CD4-positive, CD25-positive, alpha-beta regulatory T cell (primary cell): Measurements from ENCODE around the gene CZIB. TPM values are rescaled to one million over a fixed set of nuclear protein-coding genes. Genes with fewer than 3 reads are reported as not detected.

Experiments
- ATAC-seq, 2 donors: fragments of 150-1000 bp; cut with Tn5 transposase; one replicate each; pipeline ENCODE4 v1.10.0; 2021; ENCODE audit warnings: low read depth in 2 of 2, moderate number of reproducible peaks in 2 of 2, moderate library complexity in 1 of 2
- DNase-seq, 3 donors: peaks; one replicate each; pipeline versions ENCODE4 v3.0.0 to v3.0.0-alpha.2; 2012 to 2022; ENCODE audit warnings: mixed read lengths in 1 of 3
- H3K27ac ChIP-seq: one replicate; pipeline ENCODE4 v1.7.0; 2013; ENCODE audit warnings: mild to moderate bottlenecking, low read length; ENCODE audit not compliant: insufficient read depth, poor library complexity, severe bottlenecking
- H3K27me3 ChIP-seq: one replicate; pipeline ENCODE4 v1.7.0; 2013; ENCODE audit warnings: low read length; ENCODE audit not compliant: control insufficient read depth, insufficient read depth
- H3K36me3 ChIP-seq: one replicate; pipeline ENCODE4 v1.7.0; 2013; ENCODE audit warnings: mild to moderate bottlenecking, low read length, moderate library complexity; ENCODE audit not compliant: control insufficient read depth, insufficient read depth
- H3K4me1 ChIP-seq: 2 replicates; pipeline ENCODE4 v1.7.0; 2013; ENCODE audit warnings: mild to moderate bottlenecking, low read length; ENCODE audit not compliant: insufficient read depth, control insufficient read depth, poor library complexity, severe bottlenecking
- H3K4me3 ChIP-seq: one replicate; pipeline ENCODE4 v1.7.0; 2013; ENCODE audit warnings: low read depth, mild to moderate bottlenecking, low read length, moderate library complexity
- H3K9me3 ChIP-seq, 2 experiments: 1 replicate in 1 of 2; 2 replicates in 1 of 2; pipeline ENCODE4 v1.7.0; 2013; ENCODE audit warnings: low read length in 2 of 2, mild to moderate bottlenecking in 1 of 2, moderate library complexity in 1 of 2; ENCODE audit not compliant: control insufficient read depth in 2 of 2
- H3K27ac Mint-ChIP-seq, 3 donors: one replicate each; pipeline ENCODE4 v1.8.0; 2020 to 2022; ENCODE audit warnings: mild to moderate bottlenecking in 3 of 3, mixed read lengths in 3 of 3, moderate library complexity in 2 of 3
- H3K27me3 Mint-ChIP-seq: one replicate; pipeline ENCODE4 v1.8.0; 2022; ENCODE audit warnings: mild to moderate bottlenecking, mixed read lengths
- H3K36me3 Mint-ChIP-seq: one replicate; pipeline ENCODE4 v1.8.0; 2020; ENCODE audit warnings: mixed read lengths
- H3K4me1 Mint-ChIP-seq, 4 donors: one replicate each; pipeline ENCODE4 v1.8.0; 2020 to 2022; ENCODE audit warnings: mixed read lengths in 4 of 4, mild to moderate bottlenecking in 1 of 4
- H3K4me3 Mint-ChIP-seq, 4 donors: one replicate each; pipeline ENCODE4 v1.8.0; 2020 to 2022; ENCODE audit warnings: mild to moderate bottlenecking in 4 of 4, mixed read lengths in 4 of 4, moderate library complexity in 3 of 4
- H3K9me3 Mint-ChIP-seq, 7 donors: one replicate each; pipeline ENCODE4 v1.8.0; 2020 to 2022; ENCODE audit warnings: mixed read lengths in 7 of 7, mild to moderate bottlenecking in 3 of 7, moderate library complexity in 2 of 7
- polyA plus RNA-seq, 4 donors: library from polyadenylated mRNA; unstranded; fragments of 300-500 nt; fragmentation: Illumina TruSeq; gene quantifications; one replicate each; pipeline ENCODE4 v1.2.3, GENCODE V29; 2021
- total RNA-seq: library from RNA; stranded (reverse); gene quantifications from one replicate; pipeline ENCODE4 v1.2.3, GENCODE V29; 2022

CZIB gene
- total and polyA plus RNA-seq, 5 donors from 2014 or later, result 33.5 to 68.2 (median 59.7) TPM

- no peaks in the 10 kb centered on the region for H3K9me3 ChIP-seq
- Mint-ChIP-seq H3K36me3 (peaks cover 22% of the 10 kb centered on the region), H3K4me1 (no peaks in the 10 kb centered on the region), H3K9me3 (no peaks in the 10 kb centered on the region), H3K27ac (no peak overlapping the region), H3K4me3 (no peak overlapping the region), H3K27me3 (no peaks in the 10 kb centered on the region)
- H3K27me3 ChIP-seq, result no peaks in the 10 kb centered on the region
- no peak overlapping the region for H3K27ac ChIP-seq
- peaks cover 19% of the 10 kb centered on the region for H3K36me3 ChIP-seq
- H3K4me3 ChIP-seq, result no peak overlapping the region
- DNase-seq, result no peak
- H3K4me1 ChIP-seq, result no peaks in the 10 kb centered on the region
- ATAC-seq, result no peak
These were observed 29.9 kb upstream of the CZIB start for GRCh38 chr1:53250325-53250724.

GRCh38 chr1:53249706-53250105 lies 29.3 kb upstream of the CZIB start:
- H3K4me1 Mint-ChIP-seq, result no peaks in the 10 kb centered on the region
- peaks cover 13% of the 10 kb centered on the region for H3K36me3 ChIP-seq
- no peaks in the 10 kb centered on the region for H3K27me3 Mint-ChIP-seq
- no peaks in the 10 kb centered on the region for H3K4me1 ChIP-seq
- peaks cover 22% of the 10 kb centered on the region for H3K36me3 Mint-ChIP-seq
- H3K9me3 Mint-ChIP-seq, result no peaks in the 10 kb centered on the region
- no peaks in the 10 kb centered on the region for H3K9me3 ChIP-seq
- H3K4me3 ChIP-seq, result no peak overlapping the region
- H3K27ac ChIP-seq, result no peak overlapping the region
- no peak overlapping the region for H3K4me3 Mint-ChIP-seq
- H3K27ac Mint-ChIP-seq, result no peak overlapping the region
- DNase-seq (no peak), ATAC-seq (no peak)
- no peaks in the 10 kb centered on the region for H3K27me3 ChIP-seq

- H3K9me3 ChIP-seq, result no peaks in the 10 kb centered on the region
- Mint-ChIP-seq H3K27me3 (no peaks in the 10 kb centered on the region), H3K4me1 (no peaks in the 10 kb centered on the region), H3K4me3 (no peak overlapping the region), H3K27ac (no peak overlapping the region), H3K36me3 (peaks cover 22% of the 10 kb centered on the region), H3K9me3 (no peaks in the 10 kb centered on the region)
- H3K27ac ChIP-seq, result no peak overlapping the region
- no peak overlapping the region for H3K4me3 ChIP-seq
- no peaks in the 10 kb centered on the region for H3K4me1 ChIP-seq
- peaks cover 9% of the 10 kb centered on the region for H3K36me3 ChIP-seq
- ATAC-seq (no peak), DNase-seq (no peak)
- H3K27me3 ChIP-seq, result no peaks in the 10 kb centered on the region
These were observed 26.1 kb upstream of the CZIB start for GRCh38 chr1:53246261-53247134.

GRCh38 chr1:53244141-53244540 lies 23.7 kb upstream of the CZIB start:
- H3K4me1 ChIP-seq, result peaks cover under 1% of the 10 kb centered on the region
- no peak overlapping the region for H3K4me3 ChIP-seq
- Mint-ChIP-seq H3K4me3 (no peak overlapping the region), H3K36me3 (peaks cover 7% of the 10 kb centered on the region), H3K4me1 (peaks cover 0 to 2% (median under 1%) of the 10 kb centered on the region in 4 donors), H3K27ac (no peak overlapping the region), H3K27me3 (no peaks in the 10 kb centered on the region), H3K9me3 (no peaks in the 10 kb centered on the region)
- H3K9me3 ChIP-seq, result no peaks in the 10 kb centered on the region
- H3K27ac ChIP-seq, result no peak overlapping the region
- no peak for DNase-seq
- H3K36me3 ChIP-seq, result peaks cover 5% of the 10 kb centered on the region
- ATAC-seq, result no peak
- no peaks in the 10 kb centered on the region for H3K27me3 ChIP-seq

DNA sequence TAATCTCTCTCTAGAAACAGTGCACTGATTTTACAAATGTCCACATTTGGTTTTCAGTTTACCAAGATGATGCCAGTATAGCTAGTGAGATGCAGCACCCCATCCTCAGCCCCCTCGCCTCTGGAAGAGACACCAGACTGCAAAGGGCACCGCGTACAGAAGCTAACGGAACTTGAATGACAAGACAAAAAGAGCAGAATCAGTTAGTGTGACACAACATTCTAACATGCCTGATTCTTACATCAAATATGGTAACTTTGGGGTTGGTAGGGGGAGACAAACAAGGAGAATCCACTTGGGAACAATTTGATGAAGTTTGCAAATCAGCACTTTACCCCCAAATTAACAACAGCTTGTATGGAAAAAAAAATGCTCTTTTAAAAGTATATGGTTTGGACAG lies 21.9 kb upstream of the CZIB start:
- DNase-seq (no peak), ATAC-seq (no peak)
- Mint-ChIP-seq H3K27me3 (no peaks in the 10 kb centered on the region), H3K36me3 (peaks cover 5% of the 10 kb centered on the region), H3K27ac (no peak overlapping the region), H3K4me1 (peaks cover 7 to 17% (median 13%) of the 10 kb centered on the region in 4 donors), H3K9me3 (no peaks in the 10 kb centered on the region), H3K4me3 (no peak overlapping the region)
- Histone ChIP-seq H3K27ac (no peak overlapping the region), H3K9me3 (no peaks in the 10 kb centered on the region), H3K4me1 (peaks cover 14% of the 10 kb centered on the region), H3K27me3 (no peaks in the 10 kb centered on the region), H3K36me3 (peaks cover 5% of the 10 kb centered on the region), H3K4me3 (no peak overlapping the region)

DNA sequence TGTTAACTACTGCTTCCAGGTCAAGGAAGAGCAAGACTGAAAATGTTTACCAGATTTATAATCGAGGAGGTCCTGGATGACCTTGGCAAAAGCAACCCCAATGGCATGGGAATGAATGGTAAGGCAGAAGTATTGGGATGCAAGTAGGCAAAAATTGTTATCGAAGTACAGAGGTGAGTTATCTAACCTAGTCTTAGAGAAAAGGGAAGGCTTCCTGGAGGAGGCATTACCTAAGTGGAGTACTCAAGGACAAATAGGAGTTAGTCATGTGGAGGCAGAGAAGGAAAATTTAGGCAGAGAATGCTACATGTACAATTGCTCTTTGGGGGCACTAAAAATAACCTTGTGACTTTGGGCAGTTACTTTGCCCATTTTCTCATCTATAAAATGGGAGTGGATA lies 21.4 kb upstream of the CZIB start:
- ATAC-seq, result no peak
- H3K9me3 Mint-ChIP-seq, result no peaks in the 10 kb centered on the region
- H3K36me3 Mint-ChIP-seq, result peaks cover 4% of the 10 kb centered on the region

DNA sequence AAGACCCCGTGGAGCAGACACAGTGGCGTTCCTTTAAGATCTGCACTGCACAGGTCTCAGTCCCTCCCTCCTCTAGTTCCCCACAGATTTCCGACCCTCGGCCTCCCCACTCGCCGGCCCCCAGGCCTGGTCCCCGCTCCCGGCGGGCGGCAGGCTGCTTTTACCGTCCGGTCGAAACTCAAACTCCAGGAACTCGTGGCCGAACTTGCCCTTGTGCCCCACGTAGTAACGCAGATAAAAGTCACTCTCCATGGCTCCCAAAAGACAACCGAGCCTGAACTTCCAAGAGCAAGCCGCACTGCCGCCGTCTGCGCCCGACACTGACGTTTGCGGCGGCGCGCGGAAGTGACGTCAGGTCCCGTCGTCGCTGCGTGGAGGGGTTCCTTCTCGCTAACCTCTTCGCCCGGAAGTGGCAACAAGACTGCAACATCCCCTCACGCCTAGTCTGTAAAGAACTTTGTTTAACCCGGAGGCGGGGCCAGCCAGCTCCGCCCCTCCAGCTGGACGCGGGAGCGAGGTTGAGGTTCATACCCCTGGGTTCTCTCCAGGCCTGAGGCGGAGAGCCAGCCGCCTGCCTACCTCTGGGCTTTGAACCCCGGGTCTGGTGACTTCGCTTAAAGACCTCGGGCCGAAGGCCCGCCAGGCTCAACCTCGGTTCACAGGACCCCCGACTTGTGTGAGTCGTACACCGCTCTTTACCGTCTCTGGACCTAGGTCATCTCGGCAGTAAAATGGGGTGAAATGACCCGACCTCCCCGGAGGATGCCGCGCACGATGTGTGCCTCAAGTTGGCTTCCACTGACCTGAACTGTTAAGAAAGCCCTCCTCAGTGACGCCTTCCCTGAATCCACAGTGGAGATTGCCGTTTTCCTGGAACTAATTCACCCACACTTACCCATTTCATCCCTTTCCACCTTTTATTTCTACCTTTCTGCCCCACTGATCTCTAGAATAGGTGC lies 18.0 kb upstream of the CZIB start, which contains the start of gene MAGOH:
TSS of gene MAGOH (minus strand) at position 322 of the 959 bp plus-strand sequence. CDS start at position 252, 70 bp downstream.
- ATAC-seq, result peak; percentile 96 to 97
- peak; percentile 91 to 97 (median 94) for DNase-seq
- H3K27ac Mint-ChIP-seq, result peak within 1 kb of the TSS; percentile 96 to 99 (median 99)

More for the DNA sequence above, 21.4 kb upstream of the CZIB start:
- Histone ChIP-seq H3K4me1 (peaks cover 20% of the 10 kb centered on the region), H3K9me3 (no peaks in the 10 kb centered on the region), H3K4me3 (no peak overlapping the region), H3K27me3 (no peaks in the 10 kb centered on the region), H3K36me3 (peaks cover 2% of the 10 kb centered on the region), H3K27ac (no peak overlapping the region)
- Mint-ChIP-seq H3K27me3 (no peaks in the 10 kb centered on the region), H3K27ac (no peak overlapping the region), H3K4me1 (peaks cover 7 to 21% (median 15%) of the 10 kb centered on the region in 4 donors), H3K4me3 (peak overlapping the region in 2 of 4 donors; percentile 4 to 37)
- no peak for DNase-seq

More for the DNA sequence above, 18.0 kb upstream of the CZIB start, which contains the start of gene MAGOH:
- H3K27ac ChIP-seq, result peak within 1 kb of the TSS; percentile 85
- Mint-ChIP-seq H3K4me1 (peaks cover 24 to 38% (median 26%) of the 10 kb centered on the region in 4 donors), H3K9me3 (no peaks in the 10 kb centered on the region), H3K36me3 (peaks cover 31% of the 10 kb centered on the region), H3K27me3 (no peaks in the 10 kb centered on the region), H3K4me3 (peak within 1 kb of the TSS; percentile 98)
- H3K4me1 ChIP-seq, result peaks cover 25% of the 10 kb centered on the region
- H3K27me3 ChIP-seq, result no peaks in the 10 kb centered on the region
- peak within 1 kb of the TSS; percentile 98 for H3K4me3 ChIP-seq
- peaks cover 28% of the 10 kb centered on the region for H3K36me3 ChIP-seq
- H3K9me3 ChIP-seq, result no peaks in the 10 kb centered on the region
